HL-60 (cell line): ENCODE measurements around the gene LRRC31.

ENCODE experiments used
- DNase-seq, 2 experiments: peaks; one replicate each; pipeline ENCODE4 v3.0.0-alpha.2; 2010 to 2020; ENCODE audit warnings: low read depth in 1 of 2, low spot score in 1 of 2
- H3K27ac ChIP-seq: fragments of 250-450 bp; sonication (Bioruptor Pico); replicated peaks from 2 replicates; pipeline ENCODE4 v1.5.1; 2020; ENCODE audit warnings: mild to moderate bottlenecking, moderate library complexity
- H3K27me3 ChIP-seq: fragments of 250-450 bp; sonication (Bioruptor Pico); 2 replicates; pipeline ENCODE4 v1.5.1; 2021; ENCODE audit warnings: mild to moderate bottlenecking, moderate library complexity; ENCODE audit not compliant: insufficient read depth, poor library complexity, severe bottlenecking
- H3K4me3 ChIP-seq: replicated peaks from 2 replicates; pipeline ENCODE4 v1.5.1; 2011; ENCODE audit warnings: mild to moderate bottlenecking, control low read depth, low read length; ENCODE audit not compliant: insufficient read depth
- GABPA ChIP-seq: IDR thresholded peaks from 2 replicates; pipeline ENCODE4 v1.6.1; 2012; ENCODE audit warnings: low read depth
- POLR2AphosphoS5 ChIP-seq: IDR thresholded peaks from 2 replicates; pipeline ENCODE4 v1.6.1; 2012; ENCODE audit warnings: low read depth
- REST ChIP-seq: IDR thresholded peaks from 2 replicates; pipeline ENCODE4 v1.6.1; 2012; ENCODE audit warnings: low read depth; ENCODE audit not compliant: insufficient replicate concordance
- SPI1 ChIP-seq: IDR thresholded peaks from 2 replicates; pipeline ENCODE4 v1.6.1; 2012; ENCODE audit warnings: low read depth, mild to moderate bottlenecking, borderline replicate concordance
- TF ChIP-seq, protein P1 (sequence below): IDR thresholded peaks from one replicate; pipeline ENCODE4 v1.5.1; 2011; ENCODE audit warnings: low read length, control low read depth, inconsistent platforms; ENCODE audit not compliant: insufficient read depth

Gene LRRC31

GRCh38 chr3:169895072-169895471 lies 25.3 kb upstream of the LRRC31 start:
- DNase-seq: no peak
- H3K27ac ChIP-seq: no peak overlapping the region
- H3K27me3 ChIP-seq: no peaks in the 10 kb centered on the region
- TF ChIP-seq SPI1 (no peak), GABPA (no peak), REST (no peak), POLR2AphosphoS5 (no peak)
- TF ChIP-seq, protein P1, sequence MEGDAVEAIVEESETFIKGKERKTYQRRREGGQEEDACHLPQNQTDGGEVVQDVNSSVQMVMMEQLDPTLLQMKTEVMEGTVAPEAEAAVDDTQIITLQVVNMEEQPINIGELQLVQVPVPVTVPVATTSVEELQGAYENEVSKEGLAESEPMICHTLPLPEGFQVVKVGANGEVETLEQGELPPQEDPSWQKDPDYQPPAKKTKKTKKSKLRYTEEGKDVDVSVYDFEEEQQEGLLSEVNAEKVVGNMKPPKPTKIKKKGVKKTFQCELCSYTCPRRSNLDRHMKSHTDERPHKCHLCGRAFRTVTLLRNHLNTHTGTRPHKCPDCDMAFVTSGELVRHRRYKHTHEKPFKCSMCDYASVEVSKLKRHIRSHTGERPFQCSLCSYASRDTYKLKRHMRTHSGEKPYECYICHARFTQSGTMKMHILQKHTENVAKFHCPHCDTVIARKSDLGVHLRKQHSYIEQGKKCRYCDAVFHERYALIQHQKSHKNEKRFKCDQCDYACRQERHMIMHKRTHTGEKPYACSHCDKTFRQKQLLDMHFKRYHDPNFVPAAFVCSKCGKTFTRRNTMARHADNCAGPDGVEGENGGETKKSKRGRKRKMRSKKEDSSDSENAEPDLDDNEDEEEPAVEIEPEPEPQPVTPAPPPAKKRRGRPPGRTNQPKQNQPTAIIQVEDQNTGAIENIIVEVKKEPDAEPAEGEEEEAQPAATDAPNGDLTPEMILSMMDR: no peak
- H3K4me3 ChIP-seq: no peak overlapping the region

DNA sequence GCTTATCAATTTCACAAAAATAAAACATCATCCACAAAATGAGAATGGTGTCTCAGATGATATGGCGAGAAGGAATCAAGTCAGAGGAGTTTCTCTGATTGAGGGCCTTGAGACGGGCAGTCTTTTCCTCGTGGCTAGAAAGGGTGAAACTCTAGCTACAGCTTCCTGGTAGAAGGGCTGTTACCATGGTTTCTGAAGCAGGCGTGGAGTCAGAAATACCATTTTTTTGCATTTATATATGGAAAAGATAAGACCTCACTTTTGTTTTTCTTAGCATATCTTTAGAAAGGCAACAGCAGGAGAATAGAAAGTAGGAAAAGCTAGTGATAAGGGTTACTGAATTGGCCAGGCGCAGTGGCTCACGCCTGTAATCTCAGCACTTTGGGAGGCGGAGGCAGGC lies 24.4 kb upstream of the LRRC31 start:
- DNase-seq: no peak
- H3K4me3 ChIP-seq: no peak overlapping the region
- no peak overlapping the region for H3K27ac ChIP-seq
- TF ChIP-seq SPI1 (no peak), REST (no peak), POLR2AphosphoS5 (no peak), GABPA (no peak)
- TF ChIP-seq, protein P1: no peak
- no peaks in the 10 kb centered on the region for H3K27me3 ChIP-seq

DNA sequence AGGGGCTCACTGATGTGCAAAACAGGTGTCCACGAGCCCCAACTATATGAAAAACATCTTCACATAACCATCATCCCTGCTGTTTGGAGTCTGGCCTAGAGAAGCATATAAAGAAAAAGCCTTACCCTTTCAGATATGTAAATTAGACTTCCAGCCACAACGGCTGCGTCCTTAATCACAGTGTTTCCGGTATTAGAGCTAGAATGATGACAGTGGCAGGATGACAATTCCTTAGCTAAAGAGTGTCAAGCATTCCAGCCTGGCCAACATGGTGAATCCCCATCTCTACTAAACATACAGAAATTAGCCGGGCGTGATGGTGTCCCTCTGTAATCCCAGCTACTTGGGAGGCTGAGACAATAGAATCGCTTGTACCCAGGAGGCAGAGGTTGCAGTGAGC lies 22.2 kb upstream of the LRRC31 start:
- H3K27ac ChIP-seq: no peak overlapping the region
- H3K27me3 ChIP-seq: no peaks in the 10 kb centered on the region
- no peak for TF ChIP-seq REST
- no peak overlapping the region for H3K4me3 ChIP-seq
- no peak for DNase-seq

GRCh38 chr3:169886671-169887070 lies 16.9 kb upstream of the LRRC31 start:
- Histone ChIP-seq H3K27ac (no peak overlapping the region), H3K4me3 (no peak overlapping the region), H3K27me3 (no peaks in the 10 kb centered on the region)
- no peak for TF ChIP-seq REST
- no peak for TF ChIP-seq POLR2AphosphoS5
- no peak for TF ChIP-seq SPI1
- TF ChIP-seq, protein P1: no peak
- no peak for TF ChIP-seq GABPA
- DNase-seq: no peak
